GM19043 (cell line): ENCODE data around the gene METRNL.
"Not testable (repeated sequence)": the region's sequence is repeated elsewhere in the genome, so short reads cannot be mapped to it uniquely, and the experiment has no call there.

Source experiments
- ATAC-seq: cut with Tn5 transposase; IDR thresholded peaks from one replicate; pipeline ENCODE4 v1.9.1; 2021; ENCODE audit warnings: low read depth; ENCODE audit not compliant: unreplicated experiment

METRNL gene

DNA sequence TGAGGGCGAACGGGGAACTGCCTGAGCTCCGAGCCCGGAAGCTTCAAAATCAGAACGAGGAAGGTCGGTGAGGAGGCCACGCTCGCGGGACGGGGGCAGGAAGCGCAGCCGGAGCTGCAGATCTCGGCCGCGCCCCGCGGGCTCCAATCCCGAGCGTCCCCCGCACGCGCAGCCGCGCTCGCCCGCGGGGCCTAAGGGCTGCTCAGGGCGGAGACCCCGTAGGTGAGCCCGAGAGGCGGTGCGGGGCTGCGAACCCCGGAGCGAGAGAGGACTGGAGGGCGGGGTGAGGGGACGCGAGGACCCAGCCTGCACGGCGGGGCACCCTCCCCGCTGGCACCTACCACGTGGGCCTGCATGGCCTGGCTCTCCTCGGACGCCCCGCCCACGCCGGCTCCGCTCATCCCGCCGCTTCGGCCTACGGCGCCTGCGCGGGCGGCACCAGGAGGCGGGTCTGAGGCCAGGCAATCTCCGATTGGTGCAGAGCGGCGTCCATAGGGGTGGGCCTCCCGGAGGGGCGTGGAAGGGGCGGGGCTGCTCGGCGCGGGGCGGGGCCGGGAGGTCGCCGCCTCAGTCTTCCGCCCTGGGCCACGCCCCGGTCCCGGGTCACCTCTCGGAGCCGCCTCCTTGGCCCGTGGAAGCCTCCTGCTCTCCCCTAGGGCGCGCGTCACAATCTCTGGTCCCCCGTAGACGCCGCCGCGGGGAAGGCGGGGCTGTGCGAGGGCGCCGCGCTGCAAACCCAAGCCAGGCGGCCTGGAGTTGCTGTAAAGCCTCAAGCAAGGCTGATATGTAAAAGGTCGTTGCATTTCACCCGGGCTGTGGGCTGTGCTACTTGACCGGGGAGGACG lies 27.8 kb upstream of the METRNL start:
- peak; percentile 88 for ATAC-seq

DNA sequence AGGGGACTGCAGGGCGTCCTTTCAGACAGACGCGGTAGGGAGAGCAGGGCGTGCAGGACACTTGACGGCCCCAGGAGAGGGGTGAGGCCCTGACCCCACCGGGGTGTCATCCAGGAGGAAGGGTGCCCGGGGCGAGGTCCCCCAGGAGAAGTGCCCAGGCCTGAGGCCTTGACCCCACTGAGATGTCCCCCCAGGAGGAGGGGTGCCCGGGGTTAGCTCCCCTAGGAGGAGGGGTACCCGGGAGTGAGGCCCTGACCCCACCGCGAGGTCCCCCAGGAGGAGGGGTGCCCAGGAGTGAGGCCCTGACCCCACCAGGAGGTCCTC lies 27.2 kb upstream of the METRNL start:
- no peak for ATAC-seq

GRCh38 chr17:83053021-83053681 lies 26.3 kb upstream of the METRNL start:
- no peak for ATAC-seq

DNA sequence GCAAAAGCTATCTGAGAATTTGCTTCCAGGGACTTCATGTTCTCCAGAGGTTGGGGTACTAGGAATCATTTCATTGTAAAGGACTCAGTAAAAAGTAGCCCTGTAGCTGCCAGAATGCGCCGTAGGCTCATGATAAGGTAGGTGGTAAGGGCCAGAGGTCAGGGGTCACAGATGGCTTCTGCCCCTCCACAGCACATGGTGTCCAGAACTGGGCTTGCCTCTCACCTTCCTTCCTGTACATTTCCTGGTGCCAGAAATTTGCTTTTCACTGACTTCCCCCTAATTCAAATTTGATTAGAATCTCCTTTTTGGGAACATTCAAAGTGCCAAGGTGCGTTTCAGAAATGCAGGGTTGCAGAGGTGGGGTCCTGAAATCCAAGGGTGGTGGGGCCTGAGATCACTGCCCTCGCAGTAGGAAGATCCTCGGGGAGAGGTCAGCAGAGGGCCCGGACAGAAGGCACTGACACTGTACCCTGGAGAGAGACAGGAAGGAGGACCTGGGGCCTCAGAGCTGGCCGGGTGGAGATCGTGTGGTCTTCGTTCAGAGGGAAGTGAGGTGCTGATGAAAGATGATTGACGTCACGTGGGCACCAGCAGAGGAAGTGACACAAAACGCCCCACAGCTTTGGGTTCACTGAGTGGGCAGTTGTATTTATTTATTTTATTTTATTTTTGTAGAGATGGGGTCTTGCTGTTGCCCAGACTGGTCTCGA lies 25.5 kb upstream of the METRNL start:
- ATAC-seq, result no peak

DNA sequence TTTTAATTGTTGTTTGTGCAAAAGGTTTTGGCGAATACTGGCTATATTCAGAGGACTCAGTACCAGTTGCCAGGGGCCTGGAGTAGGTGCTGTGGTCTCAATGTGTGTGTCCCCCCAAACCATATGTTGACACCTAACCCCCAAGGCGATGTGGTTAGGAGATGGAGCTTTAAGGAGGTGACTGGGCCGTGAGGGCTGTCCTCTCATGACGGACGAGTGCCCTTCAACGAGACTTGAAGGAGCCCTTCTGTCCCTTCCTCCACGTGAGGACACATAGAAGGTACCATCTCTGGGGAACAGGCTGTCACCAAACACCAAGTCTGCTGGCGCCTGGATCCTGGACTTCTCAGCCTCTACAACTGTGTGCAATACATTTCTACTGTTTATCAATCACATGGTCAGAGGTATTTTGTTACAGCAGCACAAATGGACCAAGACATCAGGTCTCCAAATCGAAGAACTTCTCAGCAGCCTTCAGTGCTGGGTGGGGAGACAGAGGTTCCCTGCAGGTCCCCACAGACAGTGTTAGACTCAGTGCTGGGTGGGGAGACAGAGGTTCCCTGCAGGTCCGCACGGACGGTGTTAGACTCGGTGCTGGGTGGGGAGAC lies 24.8 kb upstream of the METRNL start:
- no peak for ATAC-seq

GRCh38 chr17:83055176-83055575 lies 24.2 kb upstream of the METRNL start:
- not testable (repeated sequence) for ATAC-seq

DNA sequence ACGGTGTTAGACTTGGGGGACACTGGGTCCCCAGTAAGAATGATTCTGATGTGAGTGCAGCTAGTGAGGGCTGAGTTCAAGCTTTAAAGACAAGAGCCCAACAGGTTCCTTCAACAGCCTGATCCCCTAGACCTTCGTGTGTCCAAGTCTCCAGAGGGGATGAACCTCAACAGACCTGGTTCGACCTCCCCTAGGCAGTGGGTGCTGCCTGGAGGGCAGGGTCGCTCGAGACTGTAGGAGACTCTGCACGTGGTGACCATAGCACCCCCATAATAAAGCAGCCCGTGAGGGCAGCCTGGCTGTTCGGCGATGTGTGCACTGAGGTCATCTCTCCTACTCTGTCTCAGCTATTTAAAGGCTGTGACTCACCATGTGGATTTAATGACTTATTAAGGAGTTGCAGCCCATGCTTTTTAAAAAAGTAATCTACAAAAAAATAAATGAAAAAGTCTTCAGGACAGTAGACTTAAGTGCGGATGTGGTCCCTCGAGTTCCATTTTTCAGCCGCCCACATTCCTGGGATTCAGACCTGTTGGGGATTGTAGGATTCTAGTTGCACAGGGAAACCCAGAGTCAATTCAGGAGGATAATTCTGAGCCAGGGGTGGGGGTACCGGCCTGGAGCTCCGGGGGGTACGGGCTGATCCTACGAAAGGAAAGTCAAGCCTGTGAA lies 23.4 kb upstream of the METRNL start:
- ATAC-seq, result no peak

DNA sequence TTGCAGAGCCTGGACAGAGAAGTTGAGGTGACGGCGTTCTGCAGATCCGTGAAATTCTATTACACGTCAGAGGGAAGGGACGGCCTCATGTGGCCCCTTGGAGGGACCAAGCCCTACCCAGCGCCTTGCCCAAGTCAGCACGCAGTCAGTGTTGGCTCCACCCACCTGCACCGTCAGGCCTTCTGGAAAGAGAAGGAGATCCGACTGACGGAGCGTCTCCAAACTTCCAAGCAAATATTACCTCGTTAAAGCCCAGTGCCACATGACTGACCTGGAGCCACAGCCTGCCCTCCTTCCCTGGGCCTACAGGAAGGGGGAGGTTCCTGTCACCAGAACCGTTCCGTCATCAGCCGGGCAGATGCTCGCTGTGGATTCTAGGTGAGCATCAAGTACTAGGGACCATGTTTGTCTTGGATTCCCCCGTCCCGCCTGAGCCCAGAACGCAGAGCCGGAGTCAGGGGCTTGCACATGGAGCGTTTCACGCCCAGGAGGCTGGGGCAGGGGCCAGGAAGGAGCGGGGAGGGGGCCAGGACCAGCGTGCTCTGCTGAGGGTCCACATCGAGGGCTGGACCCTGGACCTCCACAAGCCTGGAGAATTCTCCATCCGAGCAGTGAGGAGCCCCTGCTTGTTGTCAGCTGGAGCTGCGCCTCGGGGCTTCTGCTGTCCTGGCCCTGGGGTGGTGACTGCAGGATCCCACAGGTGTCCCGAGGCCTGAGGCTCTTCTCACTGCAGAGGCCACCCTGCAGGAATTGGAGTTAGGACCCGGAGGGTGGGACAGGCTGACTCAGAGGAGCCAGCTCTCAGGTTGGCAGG lies 22.6 kb upstream of the METRNL start:
- no peak for ATAC-seq

DNA sequence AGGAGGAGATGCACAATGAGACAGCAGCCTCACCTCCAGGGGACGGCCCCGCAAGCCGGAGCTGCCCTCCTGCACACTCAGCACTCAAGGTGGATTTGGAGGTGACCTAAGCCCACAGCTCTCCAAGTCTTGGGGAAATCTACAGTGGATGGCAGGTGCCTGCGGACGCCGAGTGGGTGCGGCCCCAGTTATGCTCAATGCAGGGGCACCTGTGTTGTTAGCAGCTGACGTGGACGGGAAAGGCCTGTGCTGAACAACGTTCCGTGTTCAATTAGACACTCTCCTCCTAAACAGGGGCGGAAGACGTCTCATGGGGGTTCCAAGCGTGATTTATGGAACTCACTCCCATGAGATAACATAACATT lies 22.0 kb upstream of the METRNL start:
- ATAC-seq, result no peak

DNA sequence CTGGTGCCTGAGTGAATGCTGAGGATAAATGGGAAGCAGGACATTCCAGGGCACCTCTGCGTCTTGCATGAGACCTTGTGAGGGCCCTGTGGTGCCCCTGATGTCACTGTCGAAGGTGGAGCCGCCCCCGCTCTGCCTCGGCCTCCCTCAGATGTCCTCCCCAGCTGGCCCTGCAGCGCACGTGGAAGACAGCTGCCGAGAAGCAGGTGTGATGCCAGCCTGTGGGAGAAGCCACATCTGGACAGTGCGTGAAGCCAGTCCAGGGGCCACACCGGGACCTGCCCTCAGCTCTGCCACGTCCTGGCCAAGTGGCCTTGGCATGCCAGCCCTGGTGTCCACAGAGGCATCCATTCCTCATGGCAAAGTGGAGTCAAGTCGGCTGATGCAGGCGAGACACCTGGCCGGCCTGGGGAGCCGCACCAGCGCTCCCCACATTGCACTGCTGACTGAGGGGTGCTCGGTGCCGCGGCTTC lies 21.6 kb upstream of the METRNL start:
- ATAC-seq, result no peak

GRCh38 chr17:83058266-83058798 lies 21.1 kb upstream of the METRNL start:
- ATAC-seq, result no peak

DNA sequence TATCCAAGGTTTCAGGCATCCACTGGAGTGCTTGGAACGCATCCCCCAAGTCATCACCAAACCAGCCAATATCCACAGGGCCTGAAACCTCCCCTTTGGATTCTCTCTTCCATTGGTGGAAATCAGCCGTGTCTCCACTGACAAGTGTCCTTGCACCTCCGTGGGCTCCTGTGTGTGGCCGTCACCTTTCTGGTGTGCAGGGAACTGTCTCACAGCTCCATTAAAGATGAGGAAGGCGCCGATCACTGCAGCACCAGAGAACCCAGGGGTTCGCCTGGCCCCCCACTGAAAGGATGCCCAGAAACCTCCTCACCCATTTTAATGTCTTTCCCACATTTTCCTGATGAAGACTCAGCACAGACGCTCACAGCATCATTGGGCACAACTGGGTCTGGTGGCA lies 17.8 kb upstream of the METRNL start:
- ATAC-seq, result no peak

DNA sequence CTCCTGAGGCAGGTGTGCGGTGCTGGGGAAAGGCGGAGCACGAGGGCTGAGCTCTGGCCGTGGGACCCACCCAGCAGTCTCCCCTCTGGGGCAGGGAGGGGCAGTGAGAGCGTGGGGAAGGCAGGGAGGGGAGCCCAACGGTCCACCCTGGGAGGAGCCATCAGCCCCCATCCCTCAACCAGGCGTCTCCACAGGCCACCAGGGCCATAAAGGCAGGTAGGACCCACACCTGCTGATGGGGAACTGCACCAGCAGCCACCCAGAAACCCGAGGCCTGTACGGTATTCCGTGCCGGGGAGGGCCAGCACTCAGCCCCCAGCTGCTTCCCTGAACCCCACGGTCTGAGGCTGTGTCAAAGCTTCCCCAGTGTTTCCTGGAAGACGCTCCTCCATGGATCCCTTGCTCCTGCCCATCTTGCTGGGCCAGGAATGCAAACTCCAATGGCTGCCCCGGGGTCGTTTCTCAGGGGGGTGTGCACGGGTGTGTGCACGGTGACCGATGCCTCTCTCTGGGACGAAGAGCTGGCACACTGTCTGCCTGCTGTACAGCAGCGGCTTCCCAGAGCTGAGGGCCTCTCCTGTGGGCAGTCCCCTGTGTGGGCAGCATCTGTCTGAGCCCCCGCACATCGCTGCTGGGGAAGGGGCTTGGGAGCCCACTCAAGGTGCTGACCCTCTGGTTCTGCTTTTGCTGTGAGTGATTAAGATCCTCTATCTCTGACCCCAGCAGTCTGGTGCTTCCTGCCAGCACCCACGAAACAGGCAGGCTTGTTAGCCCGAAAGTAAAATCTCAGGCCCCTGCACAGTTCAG lies 17.2 kb upstream of the METRNL start:
- ATAC-seq, result no peak

- ATAC-seq, result no peak
Observed at GRCh38 chr17:83062818-83063671, 16.4 kb upstream of the METRNL start.

- ATAC-seq, result no peak
Observed at GRCh38 chr17:83064021-83064731, 15.2 kb upstream of the METRNL start.

DNA sequence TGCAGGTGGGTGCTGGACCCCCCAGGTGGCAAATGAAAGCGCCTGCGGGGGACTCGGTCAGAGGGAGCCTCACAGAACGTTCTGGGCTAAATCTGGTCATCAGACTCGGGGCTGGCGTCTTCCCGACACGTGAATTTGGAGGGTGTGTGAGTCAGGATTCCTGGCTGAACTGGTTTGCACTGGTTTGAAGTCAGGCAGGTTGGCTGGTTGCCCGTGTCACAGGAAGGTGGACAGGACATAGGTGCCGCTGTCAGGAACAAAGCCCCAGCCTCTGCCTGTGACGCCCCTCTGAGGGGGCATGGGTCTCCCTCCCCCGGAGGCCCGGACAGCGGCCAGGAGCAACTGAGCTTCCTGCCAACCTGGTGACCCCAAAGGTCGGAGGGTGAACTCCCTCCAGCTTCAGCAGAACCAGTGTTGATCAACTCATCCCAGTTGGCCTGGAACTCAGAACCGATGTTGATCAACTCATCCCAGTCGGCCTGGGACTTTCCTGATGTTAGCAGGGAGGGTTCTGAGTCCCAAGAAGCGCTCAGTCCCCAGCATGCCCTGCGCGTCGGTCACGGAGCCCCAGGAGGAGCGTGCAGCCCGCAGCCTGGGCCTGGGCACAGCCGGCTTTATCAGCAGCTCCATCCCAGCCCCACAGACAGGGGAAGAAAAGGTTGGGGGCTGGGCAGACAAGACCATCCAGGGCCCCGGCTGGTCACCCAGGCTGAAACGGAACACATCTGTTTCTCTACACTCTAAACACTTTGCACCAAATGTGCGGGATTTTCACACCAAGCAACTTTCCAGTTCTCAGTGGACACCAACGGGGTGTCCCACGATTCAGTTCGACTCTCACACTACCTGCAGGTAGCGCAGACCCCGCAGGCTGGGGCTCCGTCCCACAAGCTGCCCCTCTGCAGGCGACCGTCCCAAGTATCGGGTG lies 14.4 kb upstream of the METRNL start:
- ATAC-seq, result no peak
